Heart left ventricle (tissue), 13 donors: ENCODE results near the gene SLC32A1.

Experiments
- CTCF ChIP-seq, 12 donors: fragments of 200-600 bp; sonication (generic) in 4 of 12; IDR thresholded peaks; one replicate each; pipeline versions ENCODE4 v1.5.0 to v1.8.0; 2018 to 2022; ENCODE audit warnings: antibody characterized with exemption in 12 of 12, mild to moderate bottlenecking in 5 of 12
- POLR2A ChIP-seq, 2 donors: fragments of 450-650 bp; IDR thresholded peaks; one replicate each; pipeline ENCODE4 v1.6.1; 2017; ENCODE audit warnings: antibody characterized with exemption in 2 of 2, mild to moderate bottlenecking in 2 of 2, moderate library complexity in 2 of 2
- donor health status: ischemic (EF 13 %, LVEDD 7.1; RV severe dilation, severe dysfunction).
- donor health status: DM: no; HTN: yes; CAD: no.
- donor health status: DM: no; HTN: no; CAD: no.
- donor health status: ischemic (EF 25% LVEDD 6.9; RV normal size, moderate dysfunction).
- donor health status: ischemic (EF 25% LVEDD 5.7; RV mildly dilated, moderate dysfunction).
- donor health status: ischemic (EF 35%, LVEDD 5.7; RV mildly dilated, moderate dysfunction).
- donor health status: nonischemic (EF 11% LVEDD 7.7; RV severe dilation, severe dysfunction).
- donor health status: DM: yes; HTN: yes; CAD: no.
- donor health status: PGD.
- donor health status: ischemic (EF 29% LVEDD 5.4; RV normal size, mild dysfunction).
- donor health status: nonischemic (EF 23%, LVEDD 6.1; RV moderate dilation, normal function).

- TF ChIP-seq CTCF (IDR thresholded peaks at IDR 0.05), result no peak
- no peak for TF ChIP-seq POLR2A (IDR thresholded peaks at IDR 0.05)
Measured at GRCh38 chr20:38748861-38749149, 24.5 kb downstream of the SLC32A1 start.
